Stomach (tissue), 9 donors: ENCODE data around the gene TAF1A. TPM values are rescaled to one million over a fixed set of nuclear protein-coding genes. Genes with fewer than 3 reads are reported as not detected.

Experiments used
- DNase-seq, 2 donors: peaks; one replicate each; pipeline versions ENCODE4 v3.0.0 to v3.0.0-alpha.2; 2013 to 2019
- H3K27ac ChIP-seq, 5 donors: fragments of 200-600 bp in 4 of 5; sonication (generic) in 4 of 5; one replicate each; pipeline ENCODE4 v1.5.1; 2013 to 2019; ENCODE audit warnings: mild to moderate bottlenecking in 1 of 5, moderate library complexity in 1 of 5
- H3K27me3 ChIP-seq, 3 donors: fragments of 200-600 bp; sonication (generic); one replicate each; pipeline ENCODE4 v1.5.1; 2017 to 2019; ENCODE audit warnings: mixed run types in 1 of 3
- H3K36me3 ChIP-seq, 4 donors: fragments of 200-600 bp; sonication (generic); 1 replicate in 3 of 4; 2 replicates in 1 of 4; pipeline ENCODE4 v1.5.1; 2016 to 2019
- H3K4me1 ChIP-seq, 4 donors: fragments of 200-600 bp; sonication (generic); one replicate each; pipeline ENCODE4 v1.5.1; 2016 to 2019
- H3K4me3 ChIP-seq, 4 donors: fragments of 200-600 bp; sonication (generic) in 3 of 4; one replicate each; pipeline ENCODE4 v1.5.1; 2016 to 2019; ENCODE audit warnings: mild to moderate bottlenecking in 1 of 4
- H3K9me3 ChIP-seq, 4 donors: fragments of 200-600 bp; sonication (generic); one replicate each; pipeline ENCODE4 v1.5.1; 2016 to 2019
- EP300 ChIP-seq: sonication (generic); formaldehyde crosslinking; IDR thresholded peaks from one replicate; pipeline ENCODE4 v1.6.1; 2017; ENCODE audit warnings: antibody characterized with exemption
- POLR2A ChIP-seq, 4 donors: fragments of 450-650 bp; IDR thresholded peaks; one replicate each; pipeline ENCODE4 v1.6.1; 2016; ENCODE audit warnings: antibody characterized with exemption in 4 of 4, control low read depth in 2 of 4, mild to moderate bottlenecking in 1 of 4, moderate library complexity in 1 of 4
- POLR2AphosphoS5 ChIP-seq, 3 donors: sonication (generic); formaldehyde crosslinking; IDR thresholded peaks; one replicate each; pipeline ENCODE4 v1.6.1; 2016; ENCODE audit warnings: antibody characterized with exemption in 3 of 3
- WGBS, 5 donors: extraction: QIAGEN DNeasy Blood & Tissue Kit in 3 of 5; methylation state at CpG; one replicate each; pipeline versions ENCODE4 v1.1.5 to v1.1.7; 2013 to 2018; 5-methylcytosine and 5-hydroxymethylcytosine counted together
- intact Hi-C: fragments of 100-400 bp; cut with DNase I; formaldehyde crosslinking; loops from one replicate; pipeline ENCODE4 v1.15.1; 2023; ENCODE audit warnings: low total_unique reads
- polyA plus RNA-seq, 3 donors: library from polyadenylated mRNA; stranded (reverse); fragments of 200-250 nt; gene quantifications; one replicate each; pipeline ENCODE4 v1.2.3, GENCODE V29; 2013
- total RNA-seq, 5 donors: library from RNA; depleted of rRNA; stranded (reverse); fragments of >200 nt; gene quantifications; one replicate each; pipeline versions ENCODE4 v1.1.0 to v1.2.3, GENCODE V29; 2014 to 2016
- TF ChIP-seq, protein P1 (sequence below), 7 experiments: fragments of 450-650 bp in 4 of 7; fragments of 200-600 bp in 3 of 7; sonication (generic) in 3 of 7; IDR thresholded peaks; one replicate each; pipeline ENCODE4 v1.5.1; 2016 to 2019; ENCODE audit warnings: antibody characterized with exemption in 7 of 7, control low read depth in 2 of 7, mild to moderate bottlenecking in 1 of 7
- donor health status: healthy with polysubstance abuse.
- donor health status: Bipolar disorder and iron deficiency.
- donor health status: healthy.

The TAF1A gene
- total and polyA plus RNA-seq, 8 donors = 1.3 to 35.6 (median 3.6) TPM

DNA sequence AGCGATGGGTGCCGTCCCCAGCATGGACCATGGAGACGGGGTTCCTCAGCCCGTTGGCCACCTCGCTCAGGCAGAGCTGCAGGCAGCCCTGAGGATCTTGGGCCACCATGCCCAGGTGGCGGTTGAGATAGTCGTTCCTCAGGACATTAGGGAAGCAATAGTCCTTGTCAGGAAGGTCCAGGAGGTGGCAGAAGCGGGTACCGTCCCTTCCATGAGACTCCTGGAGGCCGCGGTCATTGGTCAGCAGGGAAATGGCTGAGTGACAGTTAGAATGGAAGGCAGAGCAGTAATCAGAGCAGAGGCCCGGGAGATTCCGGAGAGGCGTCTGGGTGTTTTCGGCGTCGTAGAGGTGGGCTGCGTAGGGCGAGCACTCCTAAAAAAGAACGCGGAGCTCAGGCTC is 45.9 kb downstream of the TAF1A start:
- WGBS, 5 donors = 87 to 91% (median 90%) methylated on average over 20 to 21 of the region's 21 CpGs
- H3K4me3 ChIP-seq = no peak overlapping the region
- no peak for TF ChIP-seq POLR2A (IDR thresholded peaks at IDR 0.05)
- TF ChIP-seq EP300 = no peak
- TF ChIP-seq, protein P1, sequence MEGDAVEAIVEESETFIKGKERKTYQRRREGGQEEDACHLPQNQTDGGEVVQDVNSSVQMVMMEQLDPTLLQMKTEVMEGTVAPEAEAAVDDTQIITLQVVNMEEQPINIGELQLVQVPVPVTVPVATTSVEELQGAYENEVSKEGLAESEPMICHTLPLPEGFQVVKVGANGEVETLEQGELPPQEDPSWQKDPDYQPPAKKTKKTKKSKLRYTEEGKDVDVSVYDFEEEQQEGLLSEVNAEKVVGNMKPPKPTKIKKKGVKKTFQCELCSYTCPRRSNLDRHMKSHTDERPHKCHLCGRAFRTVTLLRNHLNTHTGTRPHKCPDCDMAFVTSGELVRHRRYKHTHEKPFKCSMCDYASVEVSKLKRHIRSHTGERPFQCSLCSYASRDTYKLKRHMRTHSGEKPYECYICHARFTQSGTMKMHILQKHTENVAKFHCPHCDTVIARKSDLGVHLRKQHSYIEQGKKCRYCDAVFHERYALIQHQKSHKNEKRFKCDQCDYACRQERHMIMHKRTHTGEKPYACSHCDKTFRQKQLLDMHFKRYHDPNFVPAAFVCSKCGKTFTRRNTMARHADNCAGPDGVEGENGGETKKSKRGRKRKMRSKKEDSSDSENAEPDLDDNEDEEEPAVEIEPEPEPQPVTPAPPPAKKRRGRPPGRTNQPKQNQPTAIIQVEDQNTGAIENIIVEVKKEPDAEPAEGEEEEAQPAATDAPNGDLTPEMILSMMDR (IDR thresholded peaks at IDR 0.05) = no peak
- no peak for TF ChIP-seq POLR2AphosphoS5 (IDR thresholded peaks at IDR 0.05)
- H3K27me3 ChIP-seq = peaks cover 0 to 25% (median 0%) of the 10 kb centered on the region in 3 donors
- DNase-seq = no peak
- no peaks in the 10 kb centered on the region for H3K36me3 ChIP-seq
- intact Hi-C loops = no loop called here
- H3K27ac ChIP-seq = no peak overlapping the region
- H3K4me1 ChIP-seq = no peaks in the 10 kb centered on the region
- no peaks in the 10 kb centered on the region for H3K9me3 ChIP-seq

DNA sequence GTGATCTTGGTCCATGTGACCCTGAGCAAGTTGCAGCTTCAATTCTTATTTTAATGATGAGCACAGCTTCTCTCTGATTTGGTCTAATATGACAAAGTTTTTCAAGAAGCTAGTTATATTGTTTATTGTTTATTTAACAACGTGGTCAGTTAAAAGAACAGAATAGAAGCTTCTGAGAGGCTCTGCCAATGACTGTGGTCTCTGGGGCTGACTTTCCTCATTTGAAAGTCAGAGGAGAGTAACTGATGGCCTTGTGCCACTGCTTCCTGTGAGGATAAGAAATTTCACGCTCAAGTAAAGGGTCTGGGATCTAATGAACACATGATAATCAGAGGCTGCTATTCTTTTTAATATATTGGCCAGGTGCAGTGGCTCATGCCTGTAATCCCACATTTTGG is 49.1 kb downstream of the TAF1A start:
- no peak for DNase-seq
- intact Hi-C loops = no loop called here

DNA sequence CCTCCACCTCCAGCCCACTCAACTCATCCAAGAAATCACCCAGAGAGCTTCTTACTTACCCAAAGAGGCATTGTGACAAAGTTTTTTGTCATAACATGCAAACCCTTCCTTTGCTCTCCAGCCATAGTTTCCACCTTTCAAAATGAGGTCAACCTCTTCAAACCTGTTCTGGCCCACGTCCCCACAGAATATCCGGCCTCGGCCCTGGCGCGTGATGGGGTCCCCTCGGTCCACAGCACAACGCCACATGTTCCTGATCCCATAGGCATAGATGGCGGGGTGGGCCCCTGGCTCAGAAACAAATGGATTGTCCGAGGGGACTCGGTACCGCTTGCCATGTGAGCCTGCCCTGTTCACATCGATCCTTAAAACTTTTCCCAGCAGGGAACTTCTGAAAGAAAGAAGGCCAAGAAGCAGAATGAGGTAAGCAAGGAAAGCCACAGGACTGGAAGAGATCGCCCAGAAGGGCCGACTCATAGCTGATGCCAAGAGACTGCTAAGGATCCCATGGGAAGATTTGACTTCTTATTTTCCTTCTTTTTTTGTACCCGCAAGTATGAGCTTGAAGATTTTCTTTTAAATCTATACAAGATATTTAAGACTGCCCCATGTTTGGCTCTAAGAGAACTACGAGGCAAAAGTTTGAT is 49.7 kb downstream of the TAF1A start:
- intact Hi-C loops = no loop called here
- Histone ChIP-seq H3K9me3 (no peaks in the 10 kb centered on the region), H3K27ac (no peak overlapping the region), H3K36me3 (no peaks in the 10 kb centered on the region), H3K27me3 (peaks cover 0 to 8% (median 0%) of the 10 kb centered on the region in 3 donors), H3K4me3 (no peak overlapping the region), H3K4me1 (no peaks in the 10 kb centered on the region)
- TF ChIP-seq POLR2A (IDR thresholded peaks at IDR 0.05) = no peak
- TF ChIP-seq POLR2AphosphoS5 (IDR thresholded peaks at IDR 0.05) = no peak
- TF ChIP-seq EP300 = no peak
- TF ChIP-seq, protein P1 (IDR thresholded peaks at IDR 0.05) = no peak
- 82 to 86% (median 85%) methylated on average over 16 of the region's 16 CpGs for WGBS, 5 donors
- DNase-seq = no peak

More for the DNA sequence above, 49.1 kb downstream of the TAF1A start:
- Histone ChIP-seq H3K4me3 (no peak overlapping the region), H3K9me3 (no peaks in the 10 kb centered on the region), H3K27ac (no peak overlapping the region), H3K36me3 (no peaks in the 10 kb centered on the region), H3K4me1 (no peaks in the 10 kb centered on the region), H3K27me3 (peaks cover 0 to 8% (median 0%) of the 10 kb centered on the region in 3 donors)
- TF ChIP-seq, protein P1 (IDR thresholded peaks at IDR 0.05) = no peak
- no peak for TF ChIP-seq EP300
- no peak for TF ChIP-seq POLR2AphosphoS5 (IDR thresholded peaks at IDR 0.05)
- no peak for TF ChIP-seq POLR2A (IDR thresholded peaks at IDR 0.05)
- WGBS, 5 donors = 39 to 55% (median 42%) methylated on average over 2 of the region's 2 CpGs

DNA sequence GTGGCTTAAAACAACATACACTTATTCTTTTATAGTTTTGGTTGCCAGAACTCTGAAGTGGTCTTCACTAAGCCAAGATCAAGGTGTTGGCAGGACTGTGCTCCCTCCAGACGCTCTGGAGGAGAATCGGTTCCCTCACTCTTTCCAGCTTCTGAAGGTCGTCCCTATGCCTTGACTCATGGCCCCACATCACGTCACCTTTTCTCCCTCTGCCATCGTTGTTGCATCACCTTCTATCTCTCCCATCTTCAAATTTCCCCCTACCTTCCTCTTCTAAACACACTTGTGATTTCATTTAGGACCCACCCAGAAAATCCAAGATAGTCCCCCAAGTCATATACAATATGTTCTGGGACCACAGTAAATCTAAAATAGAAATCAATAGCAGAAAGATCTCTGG is 54.3 kb downstream of the TAF1A start:
- TF ChIP-seq, protein P1 (IDR thresholded peaks at IDR 0.05) = no peak
- TF ChIP-seq POLR2A (IDR thresholded peaks at IDR 0.05) (no peak), EP300 (no peak), POLR2AphosphoS5 (IDR thresholded peaks at IDR 0.05) (no peak)
- DNase-seq = no peak

More for the DNA sequence above, 54.3 kb downstream of the TAF1A start:
- no peaks in the 10 kb centered on the region for H3K9me3 ChIP-seq
- no peaks in the 10 kb centered on the region for H3K36me3 ChIP-seq
- H3K27me3 ChIP-seq = no peaks in the 10 kb centered on the region
- no peaks in the 10 kb centered on the region for H3K4me1 ChIP-seq
- no peak overlapping the region for H3K4me3 ChIP-seq
- intact Hi-C loops = no loop called here
- H3K27ac ChIP-seq = no peak overlapping the region
- 81 to 88% (median 86%) methylated on average over 5 of the region's 5 CpGs for WGBS, 5 donors
